Neural crest cell (in vitro differentiated cells): ENCODE measurements around the gene HMG20B. TPM values are rescaled to one million over a fixed set of nuclear protein-coding genes. Genes with fewer than 3 reads are reported as not detected.

Experiments
- DNase-seq: peaks from one replicate; pipeline ENCODE4 v3.0.0; 2021; ENCODE audit warnings: low read depth, mixed read lengths, low spot score
- H3K27ac Mint-ChIP-seq: one replicate; pipeline ENCODE4 v1.8.0; 2021; ENCODE audit warnings: mild to moderate bottlenecking, mixed read lengths; ENCODE audit not compliant: unreplicated experiment
- H3K27me3 Mint-ChIP-seq: 2 replicates; pipeline ENCODE4 v1.8.0; 2021; ENCODE audit warnings: low read depth, mild to moderate bottlenecking, mixed read lengths
- H3K36me3 Mint-ChIP-seq: 2 replicates; pipeline ENCODE4 v1.8.0; 2021; ENCODE audit warnings: low read depth, mild to moderate bottlenecking, mixed read lengths
- H3K4me1 Mint-ChIP-seq: 2 replicates; pipeline ENCODE4 v1.8.0; 2021; ENCODE audit warnings: mixed read lengths
- H3K4me3 Mint-ChIP-seq: one replicate; pipeline ENCODE4 v1.8.0; 2021; ENCODE audit warnings: mild to moderate bottlenecking, mixed read lengths
- H3K9me3 Mint-ChIP-seq: 2 replicates; pipeline ENCODE4 v1.8.0; 2021; ENCODE audit warnings: mixed read lengths
- CTCF ChIP-seq: fragments of 200-600 bp; sonication (generic); conservative IDR thresholded peaks from 2 replicates; pipeline ENCODE4 v1.5.0; 2021; ENCODE audit warnings: antibody characterized with exemption, mild to moderate bottlenecking
- total RNA-seq: library from RNA; stranded (reverse); gene quantifications from 2 replicates; pipeline ENCODE4 v1.2.1, GENCODE V29; 2021

Gene HMG20B
- total RNA-seq, 1 donor from 2014 or later, result 79.6 TPM

GRCh38 chr19:3604227-3604986 lies 31.7 kb downstream of the HMG20B start:
- TF ChIP-seq CTCF, result no peak
- H3K36me3 Mint-ChIP-seq, result no peaks in the 10 kb centered on the region
- DNase-seq, result no peak
- H3K4me1 Mint-ChIP-seq, result peaks cover 8% of the 10 kb centered on the region
- H3K4me3 Mint-ChIP-seq, result no peak overlapping the region
- H3K9me3 Mint-ChIP-seq, result no peaks in the 10 kb centered on the region
- peaks cover 15% of the 10 kb centered on the region for H3K27me3 Mint-ChIP-seq
- no peak overlapping the region for H3K27ac Mint-ChIP-seq

GRCh38 chr19:3604987-3605343 lies 32.2 kb downstream of the HMG20B start:
- no peak for DNase-seq
- no peak for TF ChIP-seq CTCF
- H3K36me3 Mint-ChIP-seq, result no peaks in the 10 kb centered on the region
- no peaks in the 10 kb centered on the region for H3K9me3 Mint-ChIP-seq
- H3K4me3 Mint-ChIP-seq, result no peak overlapping the region
- peaks cover 8% of the 10 kb centered on the region for H3K4me1 Mint-ChIP-seq
- H3K27ac Mint-ChIP-seq, result no peak overlapping the region
- peaks cover 15% of the 10 kb centered on the region for H3K27me3 Mint-ChIP-seq

GRCh38 chr19:3605361-3605760 lies 32.6 kb downstream of the HMG20B start:
- H3K27me3 Mint-ChIP-seq, result peaks cover 15% of the 10 kb centered on the region
- no peak for DNase-seq

GRCh38 chr19:3605770-3606169 lies 33.0 kb downstream of the HMG20B start:
- Mint-ChIP-seq H3K9me3 (no peaks in the 10 kb centered on the region), H3K27me3 (peaks cover 15% of the 10 kb centered on the region), H3K4me1 (peaks cover 8% of the 10 kb centered on the region), H3K27ac (no peak overlapping the region), H3K36me3 (no peaks in the 10 kb centered on the region), H3K4me3 (no peak overlapping the region)
- no peak for TF ChIP-seq CTCF
- no peak for DNase-seq

More at GRCh38 chr19:3605361-3605760, 32.6 kb downstream of the HMG20B start:
- Mint-ChIP-seq H3K36me3 (no peaks in the 10 kb centered on the region), H3K27ac (no peak overlapping the region), H3K9me3 (no peaks in the 10 kb centered on the region), H3K4me1 (peaks cover 8% of the 10 kb centered on the region), H3K4me3 (no peak overlapping the region)
- TF ChIP-seq CTCF, result no peak

- no peak for TF ChIP-seq CTCF
- Mint-ChIP-seq H3K4me3 (no peak overlapping the region), H3K27me3 (peaks cover 15% of the 10 kb centered on the region), H3K27ac (no peak overlapping the region), H3K4me1 (peaks cover 8% of the 10 kb centered on the region), H3K9me3 (no peaks in the 10 kb centered on the region), H3K36me3 (no peaks in the 10 kb centered on the region)
- no peak for DNase-seq
These were observed 33.5 kb downstream of the HMG20B start for GRCh38 chr19:3606174-3606689.
